ENCODE measurements around the gene ST7. TPM values are rescaled to one million over a fixed set of nuclear protein-coding genes. Genes with fewer than 3 reads are reported as not detected.

Gene ST7
- total RNA-seq, 1 experiment from 2014 or later = 38.2 TPM

GRCh38 chr7:117036053-117036669 lies 82.9 kb downstream of the ST7 start:
- POLR2A ChIA-PET = no interaction called here
- no peaks in the 10 kb centered on the region for H3K27me3 Mint-ChIP-seq (ENCODE audit: insufficient read depth, unreplicated experiment)

DNA sequence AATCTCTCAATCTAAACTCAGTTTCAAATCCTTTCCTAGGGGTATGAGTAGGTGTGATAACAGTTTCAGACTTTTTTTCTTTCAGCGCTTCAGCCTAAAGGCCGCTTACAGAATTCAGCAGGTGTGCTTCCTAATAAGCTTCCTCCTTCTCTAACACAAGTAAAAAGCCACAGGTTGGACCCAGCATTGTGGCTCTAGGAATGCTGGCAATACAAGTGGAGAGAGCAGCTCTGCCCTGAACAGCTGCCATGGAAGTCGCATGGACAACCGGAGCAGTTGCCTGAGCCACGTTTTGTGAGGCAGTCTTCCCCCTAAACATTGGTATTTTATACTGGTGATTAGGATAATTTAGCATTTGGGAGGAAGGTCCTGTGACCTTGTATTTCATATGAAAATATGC lies 83.5 kb downstream of the ST7 start:
- no peaks in the 10 kb centered on the region for H3K9me3 ChIP-seq
- no peak overlapping the region for H3K4me3 Mint-ChIP-seq (ENCODE audit: unreplicated experiment)
- no peaks in the 10 kb centered on the region for H3K9me3 Mint-ChIP-seq (ENCODE audit: unreplicated experiment)
- BruUV-seq (replicated peaks) = no TSS peak
- H3K27me3 Mint-ChIP-seq (ENCODE audit: insufficient read depth, unreplicated experiment) = no peaks in the 10 kb centered on the region
- intact Hi-C loops (cut with micrococcal nuclease; ENCODE audit: unreplicated experiment) = no loop called here
- ChIA-PET POLR2A (no interaction called here), CTCF (no interaction called here)
- DNase-seq = no peak
- H3K4me1 ChIP-seq = no peaks in the 10 kb centered on the region
- TF ChIP-seq, protein P1, sequence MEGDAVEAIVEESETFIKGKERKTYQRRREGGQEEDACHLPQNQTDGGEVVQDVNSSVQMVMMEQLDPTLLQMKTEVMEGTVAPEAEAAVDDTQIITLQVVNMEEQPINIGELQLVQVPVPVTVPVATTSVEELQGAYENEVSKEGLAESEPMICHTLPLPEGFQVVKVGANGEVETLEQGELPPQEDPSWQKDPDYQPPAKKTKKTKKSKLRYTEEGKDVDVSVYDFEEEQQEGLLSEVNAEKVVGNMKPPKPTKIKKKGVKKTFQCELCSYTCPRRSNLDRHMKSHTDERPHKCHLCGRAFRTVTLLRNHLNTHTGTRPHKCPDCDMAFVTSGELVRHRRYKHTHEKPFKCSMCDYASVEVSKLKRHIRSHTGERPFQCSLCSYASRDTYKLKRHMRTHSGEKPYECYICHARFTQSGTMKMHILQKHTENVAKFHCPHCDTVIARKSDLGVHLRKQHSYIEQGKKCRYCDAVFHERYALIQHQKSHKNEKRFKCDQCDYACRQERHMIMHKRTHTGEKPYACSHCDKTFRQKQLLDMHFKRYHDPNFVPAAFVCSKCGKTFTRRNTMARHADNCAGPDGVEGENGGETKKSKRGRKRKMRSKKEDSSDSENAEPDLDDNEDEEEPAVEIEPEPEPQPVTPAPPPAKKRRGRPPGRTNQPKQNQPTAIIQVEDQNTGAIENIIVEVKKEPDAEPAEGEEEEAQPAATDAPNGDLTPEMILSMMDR (IDR thresholded peaks at IDR 0.05; ENCODE audit: insufficient read depth in 1 of 2, low read depth in 1 of 2, low read length in 1 of 2, severe bottlenecking in 1 of 2, unreplicated experiment in 1 of 2) = no peak
- H3K4me1 Mint-ChIP-seq (ENCODE audit: low read depth, unreplicated experiment) = no peaks in the 10 kb centered on the region
- H3K27ac Mint-ChIP-seq (ENCODE audit: unreplicated experiment) = no peak overlapping the region
- H3K36me3 Mint-ChIP-seq (ENCODE audit: insufficient read depth, unreplicated experiment) = no peaks in the 10 kb centered on the region
- no peaks in the 10 kb centered on the region for H3K36me3 ChIP-seq (ENCODE audit: control insufficient read depth, insufficient read depth, low read length)
- H3K4me3 ChIP-seq (ENCODE audit: low read depth, low read length) = no peak overlapping the region
- no peaks in the 10 kb centered on the region for H3K27me3 ChIP-seq (replicated peaks; ENCODE audit: control insufficient read depth, insufficient read depth, low read length)

More at GRCh38 chr7:117036053-117036669, 82.9 kb downstream of the ST7 start:
- no peaks in the 10 kb centered on the region for H3K36me3 ChIP-seq (ENCODE audit: control insufficient read depth, insufficient read depth, low read length)
- H3K27me3 ChIP-seq (replicated peaks; ENCODE audit: control insufficient read depth, insufficient read depth, low read length) = no peaks in the 10 kb centered on the region
- TF ChIP-seq, protein P1 (IDR thresholded peaks at IDR 0.05; ENCODE audit: insufficient read depth in 1 of 2, low read depth in 1 of 2, low read length in 1 of 2, severe bottlenecking in 1 of 2, unreplicated experiment in 1 of 2) = no peak
- H3K36me3 Mint-ChIP-seq (ENCODE audit: insufficient read depth, unreplicated experiment) = no peaks in the 10 kb centered on the region
- intact Hi-C loops (cut with micrococcal nuclease; ENCODE audit: unreplicated experiment) = no loop called here
- CTCF ChIA-PET = no interaction called here
- no peaks in the 10 kb centered on the region for H3K9me3 ChIP-seq
- no peak for DNase-seq
- no peak overlapping the region for H3K4me3 ChIP-seq (ENCODE audit: low read depth, low read length)
- BruUV-seq (replicated peaks) = no TSS peak
- no peaks in the 10 kb centered on the region for H3K4me1 ChIP-seq
- no peaks in the 10 kb centered on the region for H3K4me1 Mint-ChIP-seq (ENCODE audit: low read depth, unreplicated experiment)
- no peaks in the 10 kb centered on the region for H3K9me3 Mint-ChIP-seq (ENCODE audit: unreplicated experiment)
- no peak overlapping the region for H3K4me3 Mint-ChIP-seq (ENCODE audit: unreplicated experiment)
- no peak overlapping the region for H3K27ac Mint-ChIP-seq (ENCODE audit: unreplicated experiment)

- POLR2A ChIA-PET = no interaction called here
- TF ChIP-seq, protein P1 (IDR thresholded peaks at IDR 0.05; ENCODE audit: insufficient read depth in 1 of 2, low read depth in 1 of 2, low read length in 1 of 2, severe bottlenecking in 1 of 2, unreplicated experiment in 1 of 2) = no peak
- Histone ChIP-seq H3K36me3 (ENCODE audit: control insufficient read depth, insufficient read depth, low read length) (no peaks in the 10 kb centered on the region), H3K9me3 (no peaks in the 10 kb centered on the region), H3K4me3 (ENCODE audit: low read depth, low read length) (no peak overlapping the region), H3K27me3 (replicated peaks; ENCODE audit: control insufficient read depth, insufficient read depth, low read length) (no peaks in the 10 kb centered on the region), H3K4me1 (no peaks in the 10 kb centered on the region)
- H3K4me1 Mint-ChIP-seq (ENCODE audit: low read depth, unreplicated experiment) = no peaks in the 10 kb centered on the region
- no peaks in the 10 kb centered on the region for H3K36me3 Mint-ChIP-seq (ENCODE audit: insufficient read depth, unreplicated experiment)
- CTCF ChIA-PET = no interaction called here
- intact Hi-C loops (cut with micrococcal nuclease; ENCODE audit: unreplicated experiment) = no loop called here
- H3K27ac Mint-ChIP-seq (ENCODE audit: unreplicated experiment) = no peak overlapping the region
- BruUV-seq (replicated peaks) = no TSS peak
- no peaks in the 10 kb centered on the region for H3K27me3 Mint-ChIP-seq (ENCODE audit: insufficient read depth, unreplicated experiment)
- DNase-seq = no peak
- H3K4me3 Mint-ChIP-seq (ENCODE audit: unreplicated experiment) = no peak overlapping the region
- no peaks in the 10 kb centered on the region for H3K9me3 Mint-ChIP-seq (ENCODE audit: unreplicated experiment)
Measured at GRCh38 chr7:117038408-117038807, 85.1 kb downstream of the ST7 start.
